HFFc6 (cell line): ENCODE measurements around the gene PALMD. TPM values are rescaled to one million over a fixed set of nuclear protein-coding genes. Genes with fewer than 3 reads are reported as not detected.

Experiments
- DNase-seq: peaks from one replicate; pipeline ENCODE4 v3.0.0-alpha.2; 2018
- H3K27ac Mint-ChIP-seq: 2 replicates; pipeline ENCODE4 v1.8.0; 2020; ENCODE audit warnings: mild to moderate bottlenecking, mixed read lengths
- H3K27me3 Mint-ChIP-seq: 2 replicates; pipeline ENCODE4 v1.8.0; 2021; ENCODE audit warnings: mild to moderate bottlenecking, moderate library complexity, mixed read lengths; ENCODE audit not compliant: insufficient read depth
- H3K36me3 Mint-ChIP-seq: 2 replicates; pipeline ENCODE4 v1.8.0; 2021; ENCODE audit warnings: low read depth, mixed read lengths
- H3K4me1 Mint-ChIP-seq: 2 replicates; pipeline ENCODE4 v1.8.0; 2020; ENCODE audit warnings: low read depth, mixed read lengths
- H3K4me3 Mint-ChIP-seq: 2 replicates; pipeline ENCODE4 v1.8.0; 2020; ENCODE audit warnings: mild to moderate bottlenecking, moderate library complexity, mixed read lengths
- H3K9me3 Mint-ChIP-seq: 2 replicates; pipeline ENCODE4 v1.8.0; 2020; ENCODE audit warnings: mild to moderate bottlenecking, mixed read lengths
- CTCF ChIP-seq: fragments of 200-600 bp; sonication (generic); IDR thresholded peaks from 2 replicates; pipeline ENCODE4 v1.5.0; 2021; ENCODE audit warnings: antibody characterized with exemption, mild to moderate bottlenecking
- total RNA-seq, 6 experiments: library from RNA; stranded (reverse); fragmentation: NEBNext Ultra II Directional; extraction: Animal tissue kit (Norgen Biotek cat#: 25700); gene quantifications; 2 replicates in 1 of 6; 3 replicates in 5 of 6; pipeline ENCODE4 v1.2.3, GENCODE V29; 2021

Gene PALMD
- total RNA-seq, 6 experiments from 2014 or later = not detected

- Mint-ChIP-seq H3K36me3 (no peaks in the 10 kb centered on the region), H3K27ac (no peak overlapping the region), H3K27me3 (peaks cover 2% of the 10 kb centered on the region; the same call in 1 of the 2 replicates), H3K4me3 (no peak overlapping the region), H3K4me1 (no peaks in the 10 kb centered on the region), H3K9me3 (no peaks in the 10 kb centered on the region)
- no peak for DNase-seq
- TF ChIP-seq CTCF = no peak
These were observed 71.1 kb downstream of the PALMD start for GRCh38 chr1:99717005-99717404.

GRCh38 chr1:99723251-99723650 is 77.3 kb downstream of the PALMD start:
- Mint-ChIP-seq H3K27me3 (peaks cover 3% of the 10 kb centered on the region; the same call in 1 of the 2 replicates), H3K4me1 (peaks cover 5% of the 10 kb centered on the region), H3K27ac (no peak overlapping the region), H3K36me3 (no peaks in the 10 kb centered on the region), H3K4me3 (no peak overlapping the region), H3K9me3 (no peaks in the 10 kb centered on the region)
- DNase-seq = no peak
- no peak for TF ChIP-seq CTCF

- Mint-ChIP-seq H3K4me3 (no peak overlapping the region), H3K36me3 (no peaks in the 10 kb centered on the region), H3K27me3 (peaks cover 3% of the 10 kb centered on the region), H3K9me3 (no peaks in the 10 kb centered on the region), H3K27ac (no peak overlapping the region), H3K4me1 (peaks cover 8% of the 10 kb centered on the region)
- no peak for DNase-seq
- no peak for TF ChIP-seq CTCF
These were observed 80.1 kb downstream of the PALMD start for GRCh38 chr1:99725996-99726395.

GRCh38 chr1:99726407-99726806 is 80.5 kb downstream of the PALMD start:
- H3K9me3 Mint-ChIP-seq = no peaks in the 10 kb centered on the region
- H3K4me1 Mint-ChIP-seq = peaks cover 12% of the 10 kb centered on the region
- no peak for DNase-seq
- no peaks in the 10 kb centered on the region for H3K36me3 Mint-ChIP-seq
- peaks cover 3% of the 10 kb centered on the region for H3K27me3 Mint-ChIP-seq
- no peak overlapping the region for H3K27ac Mint-ChIP-seq
- no peak overlapping the region for H3K4me3 Mint-ChIP-seq
- no peak for TF ChIP-seq CTCF

GRCh38 chr1:99726818-99727217 is 80.9 kb downstream of the PALMD start:
- no peak overlapping the region for H3K4me3 Mint-ChIP-seq
- no peak for DNase-seq
- TF ChIP-seq CTCF = no peak
- H3K36me3 Mint-ChIP-seq = no peaks in the 10 kb centered on the region
- H3K9me3 Mint-ChIP-seq = no peaks in the 10 kb centered on the region
- peaks cover 3% of the 10 kb centered on the region for H3K27me3 Mint-ChIP-seq
- H3K27ac Mint-ChIP-seq = no peak overlapping the region
- H3K4me1 Mint-ChIP-seq = peaks cover 13% of the 10 kb centered on the region

GRCh38 chr1:99727575-99728185 is 81.8 kb downstream of the PALMD start:
- Mint-ChIP-seq H3K27me3 (peaks cover 3% of the 10 kb centered on the region), H3K36me3 (no peaks in the 10 kb centered on the region), H3K4me1 (peaks cover 13% of the 10 kb centered on the region), H3K4me3 (no peak overlapping the region), H3K27ac (no peak overlapping the region), H3K9me3 (no peaks in the 10 kb centered on the region)
- TF ChIP-seq CTCF = no peak
- peak; percentile 0 for DNase-seq
